ENCODE results near the gene MMEL1.

DNA sequence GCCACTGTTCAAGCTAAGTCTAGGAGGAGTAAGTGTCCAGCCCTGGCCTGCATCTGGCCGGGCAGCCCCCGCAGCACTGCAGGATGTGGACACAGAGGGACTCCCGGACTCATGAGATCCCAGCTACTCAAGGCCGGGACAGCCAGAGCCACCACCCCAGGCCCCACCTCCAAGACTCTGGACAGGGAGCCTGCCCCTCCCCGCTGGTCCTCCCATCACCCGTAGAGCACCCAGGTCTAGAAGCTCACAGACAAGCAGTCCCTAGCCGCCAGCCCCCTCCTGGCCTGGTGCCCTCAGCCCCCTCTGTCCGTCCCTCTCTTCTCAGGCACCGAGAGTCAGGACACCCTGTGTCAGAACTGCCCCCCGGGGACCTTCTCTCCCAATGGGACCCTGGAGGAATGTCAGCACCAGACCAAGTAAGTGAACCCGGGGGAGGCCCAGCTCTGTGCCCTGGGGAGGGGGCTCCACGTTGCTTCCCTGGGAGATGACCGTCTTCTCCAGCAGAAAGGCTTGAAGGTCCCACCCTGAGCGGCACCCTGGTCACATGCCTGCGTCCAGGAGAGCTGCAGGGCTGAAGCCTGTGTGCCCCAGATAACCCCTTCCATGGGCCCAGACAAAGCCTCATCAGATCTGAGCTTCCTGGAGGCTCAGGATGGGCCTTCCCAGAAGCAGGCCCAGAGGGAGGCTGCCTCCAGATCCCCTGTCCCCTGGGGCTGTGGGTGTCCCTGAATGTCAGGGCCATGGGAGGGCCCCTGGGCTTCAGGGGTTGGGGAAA lies 72.3 kb downstream of the MMEL1 start:
- TF ChIP-seq, protein P1, sequence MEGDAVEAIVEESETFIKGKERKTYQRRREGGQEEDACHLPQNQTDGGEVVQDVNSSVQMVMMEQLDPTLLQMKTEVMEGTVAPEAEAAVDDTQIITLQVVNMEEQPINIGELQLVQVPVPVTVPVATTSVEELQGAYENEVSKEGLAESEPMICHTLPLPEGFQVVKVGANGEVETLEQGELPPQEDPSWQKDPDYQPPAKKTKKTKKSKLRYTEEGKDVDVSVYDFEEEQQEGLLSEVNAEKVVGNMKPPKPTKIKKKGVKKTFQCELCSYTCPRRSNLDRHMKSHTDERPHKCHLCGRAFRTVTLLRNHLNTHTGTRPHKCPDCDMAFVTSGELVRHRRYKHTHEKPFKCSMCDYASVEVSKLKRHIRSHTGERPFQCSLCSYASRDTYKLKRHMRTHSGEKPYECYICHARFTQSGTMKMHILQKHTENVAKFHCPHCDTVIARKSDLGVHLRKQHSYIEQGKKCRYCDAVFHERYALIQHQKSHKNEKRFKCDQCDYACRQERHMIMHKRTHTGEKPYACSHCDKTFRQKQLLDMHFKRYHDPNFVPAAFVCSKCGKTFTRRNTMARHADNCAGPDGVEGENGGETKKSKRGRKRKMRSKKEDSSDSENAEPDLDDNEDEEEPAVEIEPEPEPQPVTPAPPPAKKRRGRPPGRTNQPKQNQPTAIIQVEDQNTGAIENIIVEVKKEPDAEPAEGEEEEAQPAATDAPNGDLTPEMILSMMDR (IDR thresholded peaks at IDR 0.05) = no peak
- no peak for TF ChIP-seq POLR2A (IDR thresholded peaks at IDR 0.05)

All from body of pancreas (tissue), 4 donors.